SK-N-SH treated with all-trans-retinoic acid at 6 μM for 48 hours (cell line): ENCODE data around the gene CPT1C.

Experiments
- ATAC-seq: fragments of 200-7000 bp; cut with Tn5 transposase; 3 replicates; pipeline ENCODE4 v1.9.1; 2020; ENCODE audit warnings: mild to moderate bottlenecking, moderate library complexity
- ARNTL ChIP-seq: fragments of 450-650 bp; formaldehyde crosslinking; IDR thresholded peaks from 2 replicates; pipeline ENCODE4 v1.5.0; 2020; ENCODE audit warnings: low read depth, mild to moderate bottlenecking, moderate library complexity, borderline replicate concordance
- BACH2 ChIP-seq: fragments of 250-450 bp; sonication (Bioruptor Pico); IDR thresholded peaks from 2 replicates; pipeline ENCODE4 v1.9.0; 2021; ENCODE audit warnings: mild to moderate bottlenecking, borderline replicate concordance
- CSDC2 ChIP-seq: fragments of 250-450 bp; sonication (Bioruptor Pico); IDR thresholded peaks from 2 replicates; pipeline ENCODE4 v1.5.0; 2020; ENCODE audit warnings: mild to moderate bottlenecking, moderate library complexity
- CSRNP3 ChIP-seq: fragments of 250-450 bp; sonication (Bioruptor Pico); IDR thresholded peaks from 2 replicates; pipeline ENCODE4 v1.5.1; 2021; ENCODE audit warnings: mild to moderate bottlenecking, moderate library complexity
- ESRRG ChIP-seq: fragments of 250-450 bp; sonication (Bioruptor Pico); IDR thresholded peaks from 2 replicates; pipeline ENCODE4 v1.6.1; 2021; ENCODE audit warnings: mild to moderate bottlenecking
- GLIS3 ChIP-seq: fragments of 250-450 bp; sonication (Bioruptor Pico); IDR thresholded peaks from 2 replicates; pipeline ENCODE4 v1.5.0; 2020; ENCODE audit warnings: mild to moderate bottlenecking, moderate library complexity
- ISL1 ChIP-seq: fragments of 250-450 bp; sonication (Bioruptor Pico); IDR thresholded peaks from 2 replicates; pipeline ENCODE4 v2.1.2; 2022; ENCODE audit warnings: mild to moderate bottlenecking, moderate library complexity
- OSR1 ChIP-seq: fragments of 250-450 bp; sonication (Bioruptor Pico); IDR thresholded peaks from 2 replicates; pipeline ENCODE4 v1.8.0; 2022; ENCODE audit warnings: moderate library complexity, mild to moderate bottlenecking, inconsistent platforms
- POU6F1 ChIP-seq: fragments of 250-450 bp; sonication (Bioruptor Pico); IDR thresholded peaks from 2 replicates; pipeline ENCODE4 v1.8.0; 2021; ENCODE audit warnings: low read depth, mild to moderate bottlenecking, moderate library complexity, borderline replicate concordance
- PPARA ChIP-seq: fragments of 250-450 bp; sonication (Bioruptor Pico); IDR thresholded peaks from 2 replicates; pipeline ENCODE4 v1.5.0; 2020; ENCODE audit warnings: mild to moderate bottlenecking, borderline replicate concordance
- RARB ChIP-seq: fragments of 250-450 bp; sonication (Bioruptor Pico); IDR thresholded peaks from 2 replicates; pipeline ENCODE4 v1.8.0; 2021; ENCODE audit warnings: mild to moderate bottlenecking, moderate library complexity
- SNAI2 ChIP-seq: fragments of 250-450 bp; sonication (Bioruptor Pico); IDR thresholded peaks from 2 replicates; pipeline ENCODE4 v1.5.0; 2020; ENCODE audit warnings: mild to moderate bottlenecking, moderate library complexity
- TCF4 ChIP-seq: fragments of 250-450 bp; sonication (Bioruptor Pico); IDR thresholded peaks from 2 replicates; pipeline ENCODE4 v1.8.0; 2021; ENCODE audit warnings: mild to moderate bottlenecking, moderate library complexity, borderline replicate concordance
- TSHZ2 ChIP-seq: fragments of 250-450 bp; sonication (Bioruptor Pico); IDR thresholded peaks from 2 replicates; pipeline ENCODE4 v1.5.0; 2020; ENCODE audit warnings: mild to moderate bottlenecking, moderate library complexity
- ZFP30 ChIP-seq: fragments of 450-650 bp; formaldehyde crosslinking; IDR thresholded peaks from 2 replicates; pipeline ENCODE4 v1.5.0; 2022; ENCODE audit warnings: mild to moderate bottlenecking, moderate library complexity
- ZNF565 ChIP-seq: fragments of 450-650 bp; formaldehyde crosslinking; conservative IDR thresholded peaks from 2 replicates; pipeline ENCODE4 v1.5.0; 2020; ENCODE audit warnings: low read depth, mild to moderate bottlenecking, moderate library complexity
- ZNF70 ChIP-seq: fragments of 450-650 bp; formaldehyde crosslinking; IDR thresholded peaks from 2 replicates; pipeline ENCODE4 v1.5.0; 2020; ENCODE audit warnings: mild to moderate bottlenecking, moderate library complexity
- ZNF8 ChIP-seq: fragments of 450-650 bp; formaldehyde crosslinking; IDR thresholded peaks from 2 replicates; pipeline ENCODE4 v1.5.0; 2020; ENCODE audit warnings: mild to moderate bottlenecking, moderate library complexity

The CPT1C gene

DNA sequence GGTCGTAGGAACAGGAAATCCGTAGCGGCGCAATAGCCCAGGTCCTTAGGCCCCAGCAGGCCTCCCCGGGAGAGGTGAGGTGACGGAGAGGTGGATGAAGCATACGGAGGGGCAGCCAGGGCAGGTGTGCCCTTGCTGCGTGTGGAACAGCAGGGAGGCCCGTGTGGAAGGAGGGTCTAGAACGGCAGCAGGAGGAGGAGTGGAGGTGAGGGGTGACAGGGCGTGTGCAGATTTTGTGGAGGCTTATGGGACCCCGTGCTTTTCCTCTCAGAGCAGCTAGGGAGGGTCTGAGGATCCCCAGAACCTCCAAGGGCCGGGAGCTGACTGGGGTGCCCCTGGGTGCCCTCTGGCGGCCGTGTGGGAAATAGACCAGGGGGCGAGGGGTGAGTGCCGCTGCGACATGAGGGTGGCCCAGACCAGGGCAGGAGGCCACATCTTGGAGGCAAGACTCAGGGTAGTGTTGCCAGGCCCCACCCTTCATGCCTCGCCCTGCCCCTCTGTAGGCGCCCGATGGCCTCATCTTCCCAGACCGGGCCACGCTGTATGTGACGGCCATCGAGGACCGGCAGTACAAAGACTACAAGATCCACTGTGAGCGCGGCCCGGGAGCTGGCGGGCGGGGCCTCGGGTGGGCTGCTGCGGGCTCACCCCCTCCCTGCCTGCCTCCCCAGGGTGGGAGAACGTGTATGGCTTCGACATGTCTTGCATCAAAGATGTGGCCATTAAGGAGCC, 6.5 kb upstream of the CPT1C start:
- ATAC-seq, result peak; percentile 32
- TF ChIP-seq RARB (CRISPR knock-in tag), result no peak
- TF ChIP-seq ISL1, result no peak
- TF ChIP-seq OSR1, result no peak
- TF ChIP-seq CSRNP3 (CRISPR knock-in tag), result no peak
- no peak for TF ChIP-seq TCF4
- no peak for TF ChIP-seq TSHZ2
- TF ChIP-seq POU6F1 (CRISPR knock-in tag), result no peak
- TF ChIP-seq SNAI2, result no peak
- no peak for TF ChIP-seq ZNF565 (CRISPR knock-in tag)
- TF ChIP-seq ARNTL (CRISPR knock-in tag), result no peak
- TF ChIP-seq, all 23 proteins: peak for 0

DNA sequence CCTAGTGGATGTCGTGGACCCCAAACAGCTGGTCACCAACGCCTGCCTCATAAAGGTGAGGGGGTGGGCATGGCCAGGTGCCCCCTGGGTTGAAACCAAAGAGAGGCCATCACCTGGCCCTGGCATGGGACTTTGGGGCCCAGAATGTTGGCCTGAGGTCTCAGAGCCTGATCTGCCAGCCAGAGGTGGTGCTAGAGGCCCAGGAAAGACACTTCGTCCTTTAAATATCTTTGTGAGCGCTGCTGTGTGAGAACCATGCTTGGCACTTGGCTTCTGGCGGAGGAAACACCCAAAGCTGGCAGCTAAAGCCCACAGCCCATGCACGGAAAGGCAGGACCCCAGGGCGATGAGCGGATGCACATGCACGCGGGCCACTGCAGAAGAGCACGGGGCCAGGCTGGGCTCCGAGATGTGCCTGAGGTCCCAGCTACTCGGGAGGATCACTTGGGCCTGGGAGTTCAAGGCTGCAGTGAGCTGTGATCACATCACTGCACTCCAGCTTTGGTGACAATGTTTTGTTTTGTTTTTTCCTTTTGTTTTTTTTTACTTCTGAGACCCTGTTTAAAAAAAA, 5.8 kb upstream of the CPT1C start:
- no peak for TF ChIP-seq ESRRG (CRISPR knock-in tag)
- no peak for TF ChIP-seq CSDC2 (CRISPR knock-in tag)
- TF ChIP-seq GLIS3 (CRISPR knock-in tag), result no peak
- no peak for TF ChIP-seq ZNF70 (CRISPR knock-in tag)
- no peak for TF ChIP-seq PPARA (CRISPR knock-in tag)
- TF ChIP-seq ZFP30 (CRISPR knock-in tag), result no peak
- TF ChIP-seq TSHZ2, result no peak
- no peak for TF ChIP-seq BACH2 (CRISPR knock-in tag)
- TF ChIP-seq POU6F1 (CRISPR knock-in tag), result no peak
- no peak for TF ChIP-seq ZNF8 (CRISPR knock-in tag)
- TF ChIP-seq CSRNP3 (CRISPR knock-in tag), result no peak
- no peak for ATAC-seq
